ENCODE measurements around the gene RGMA. TPM values are rescaled to one million over a fixed set of nuclear protein-coding genes. Genes with fewer than 3 reads are reported as not detected.

The RGMA gene
- total and polyA plus RNA-seq, 2 experiments from 2014 or later, result 34.2 to 36.5 TPM

- TF ChIP-seq EZH2 (IDR thresholded peaks at IDR 0.05; ENCODE audit: low read depth, unreplicated experiment) (peak; percentile 34), POLR2AphosphoS5 (IDR thresholded peaks at IDR 0.05; ENCODE audit: low read depth) (no peak), ZNF462 (CRISPR knock-in tag; IDR thresholded peaks at IDR 0.05) (no peak), JUNB (IDR thresholded peaks at IDR 0.05; ENCODE audit: unreplicated experiment) (no peak), ETS1 (IDR thresholded peaks at IDR 0.05) (no peak)
- H3K27me3 Mint-ChIP-seq (ENCODE audit: insufficient read depth, low read depth, poor library complexity), result peaks cover 16% of the 10 kb centered on the region
- Histone ChIP-seq H3K4me1 (ENCODE audit: insufficient read depth) (peaks cover 23% of the 10 kb centered on the region; the same call in 1 of the 2 replicates), H3F3A (replicated peaks; ENCODE audit: low read depth) (no peaks in the 10 kb centered on the region), H4K20me1 (replicated peaks; ENCODE audit: insufficient read depth) (0 out of 2 replicates have a peak, but pooled peaks cover 4% of the 10 kb centered on the region), H2AFZ (peak overlapping the region; percentile 83; the same call in 1 of the 2 replicates), H3K4me2 (peak overlapping the region; percentile 97), H3K79me2 (replicated peaks; ENCODE audit: insufficient read depth) (no peaks in the 10 kb centered on the region), H3K27ac (ENCODE audit: low read depth) (no peak overlapping the region), H3K36me3 (ENCODE audit: insufficient read depth) (no peaks in the 10 kb centered on the region), H3K4me3 (peak overlapping the region; percentile 81), H3K9me2 (ENCODE audit: insufficient read depth) (no peaks in the 10 kb centered on the region), H3K27me3 (ENCODE audit: insufficient read depth) (peaks cover 77% of the 10 kb centered on the region)
- peaks cover 39% of the 10 kb centered on the region for H3K4me1 Mint-ChIP-seq
- peak overlapping the region; percentile 87 for H3K4me3 Mint-ChIP-seq
- no peak overlapping the region for H3K27ac Mint-ChIP-seq
- DNase-seq (ENCODE audit: low spot score), result no peak
- no peak for ATAC-seq
- no peaks in the 10 kb centered on the region; the same call in 2 of the 3 replicates for H3K9me3 Mint-ChIP-seq
- H3K36me3 Mint-ChIP-seq (ENCODE audit: low read depth), result peaks cover under 1% of the 10 kb centered on the region; the same call in 1 of the 3 replicates
Observed at GRCh38 chr15:93089727-93090305, 805 bp upstream of the RGMA start.

Measured in GM23338 (cell line).